K562 (cell line): ENCODE data around the gene WFDC2. TPM values are rescaled to one million over a fixed set of nuclear protein-coding genes. Genes with fewer than 3 reads are reported as not detected.

ENCODE experiments used
- ATAC-seq: fragments of 200-7000 bp; cut with Tn5 transposase; 3 replicates; pipeline ENCODE4 v1.9.1; 2020; ENCODE audit warnings: moderate library complexity
- BruUV-seq: library from RNA; stranded (reverse); fragments of 400-500 nt; replicated peaks from 2 replicates; lab custom pipeline; 2021; lab: Mats Ljungman, UMichigan
- CTCF ChIA-PET: fragments of 300-600 bp; formaldehyde crosslinking; extraction: SDS; loops from one replicate; lab custom pipeline; 2021; ENCODE audit warnings: low intra/inter-chr PET ratio; lab: Yijun Ruan, JAX
- POLR2A ChIA-PET: fragments of 300-600, 350-650 bp; sonication (Branson Sonifier 250); formaldehyde crosslinking; extraction: SDS; loops from one replicate; lab custom pipeline; 2021; ENCODE audit warnings: antibody characterized with exemption, inconsistent platforms; lab: Yijun Ruan, JAX
- DNase-seq, 4 experiments: peaks; one replicate each; pipeline versions ENCODE4 v3.0.0 to v3.0.0-alpha.2; 2011 to 2018; ENCODE audit warnings: low spot score in 3 of 4, mixed read lengths in 3 of 4; ENCODE audit errors: extremely low read depth in 1 of 4
- FAIRE-seq: peaks from 2 replicates; lab custom pipeline; 2011; peaks lifted over from hg19 to GRCh38; lab: Jason Lieb, UNC
- H2AFZ ChIP-seq: 2 replicates; pipeline ENCODE4 v1.6.0; 2011; ENCODE audit warnings: low read depth, low read length, control low read depth, inconsistent platforms
- H3K27ac ChIP-seq: fragments of 200-600 bp; 3 replicates; pipeline ENCODE4 v1.8.0; 2011; ENCODE audit warnings: low read depth, mild to moderate bottlenecking, control low read depth, inconsistent platforms, low read length, moderate library complexity, mixed read lengths; ENCODE audit errors: extremely low read depth
- H3K27me3 ChIP-seq, 2 experiments: fragments of 300-600 bp in 1 of 2; 2 replicates in 1 of 2; 3 replicates in 1 of 2; pipeline versions ENCODE4 v1.6.0 to v1.8.0; 2011; ENCODE audit warnings: inconsistent platforms in 2 of 2, low read length in 2 of 2, mild to moderate bottlenecking in 1 of 2, mixed read lengths in 1 of 2, moderate library complexity in 1 of 2; ENCODE audit not compliant: control insufficient read depth in 2 of 2, insufficient read depth in 2 of 2
- H3K36me3 ChIP-seq: fragments of 300-600 bp; 3 replicates; pipeline ENCODE4 v1.8.0; 2011; ENCODE audit warnings: mild to moderate bottlenecking, low read length, inconsistent platforms; ENCODE audit not compliant: control insufficient read depth, insufficient read depth
- H3K4me1 ChIP-seq, 2 experiments: fragments of 200-600 bp in 1 of 2; replicated peaks in 1 of 2; 2 replicates in 1 of 2; 3 replicates in 1 of 2; pipeline versions ENCODE4 v1.5.1 to v1.8.0; 2011; ENCODE audit warnings: inconsistent platforms in 2 of 2, low read length in 2 of 2, mild to moderate bottlenecking in 1 of 2, mixed read lengths in 1 of 2, moderate library complexity in 1 of 2; ENCODE audit not compliant: control insufficient read depth in 2 of 2, insufficient read depth in 2 of 2
- H3K4me2 ChIP-seq: 2 replicates; pipeline ENCODE4 v1.6.1; 2011; ENCODE audit warnings: low read length, control low read depth, inconsistent platforms, mixed read lengths; ENCODE audit not compliant: insufficient read depth
- H3K4me3 ChIP-seq: fragments of 200-600 bp; sonication (generic), shearing (Covaris generic); 2 replicates; pipeline ENCODE4 v1.5.1; 2016; ENCODE audit warnings: control low read depth, inconsistent platforms
- H3K79me2 ChIP-seq: fragments of 200-600 bp; 3 replicates; pipeline ENCODE4 v1.8.0; 2011; ENCODE audit warnings: low read length, inconsistent platforms; ENCODE audit not compliant: control insufficient read depth, insufficient read depth
- H3K9ac ChIP-seq, 2 experiments: 2 replicates each; pipeline versions ENCODE4 v1.6.0 to v1.6.1; 2011; ENCODE audit warnings: low read depth in 2 of 2, low read length in 2 of 2, control low read depth in 1 of 2, inconsistent platforms in 1 of 2, mild to moderate bottlenecking in 1 of 2, mixed read lengths in 1 of 2; ENCODE audit not compliant: insufficient read depth in 1 of 2
- H3K9me1 ChIP-seq: one replicate; pipeline ENCODE4 v1.6.0; 2011; ENCODE audit warnings: inconsistent platforms, mild to moderate bottlenecking, low read length, moderate library complexity; ENCODE audit not compliant: control insufficient read depth, insufficient read depth
- H3K9me3 ChIP-seq: replicated peaks from 2 replicates; pipeline ENCODE4 v1.5.1; 2011; ENCODE audit warnings: low read depth, low read length, inconsistent platforms; ENCODE audit not compliant: control insufficient read depth, insufficient read depth
- H4K20me1 ChIP-seq: replicated peaks from 2 replicates; pipeline ENCODE4 v1.6.1; 2011; ENCODE audit warnings: low read length, inconsistent platforms, mixed read lengths; ENCODE audit not compliant: control insufficient read depth, insufficient read depth
- ARNT ChIP-seq, 2 experiments: fragments of 450-650 bp; IDR thresholded peaks; 2 replicates each; pipeline ENCODE4 v1.6.1; 2016; ENCODE audit warnings: mild to moderate bottlenecking in 1 of 2
- ERF ChIP-seq: fragments of 450-650 bp; formaldehyde crosslinking; IDR thresholded peaks from 2 replicates; pipeline ENCODE4 v1.4.0; 2020; ENCODE audit warnings: mild to moderate bottlenecking, mixed read lengths
- EWSR1 ChIP-seq: fragments of 450-650 bp; IDR thresholded peaks from 2 replicates; pipeline ENCODE4 v1.6.1; 2018; ENCODE audit warnings: borderline replicate concordance, mild to moderate bottlenecking, low read depth, moderate library complexity; ENCODE audit not compliant: partially characterized antibody
- MXI1 ChIP-seq: IDR thresholded peaks from 2 replicates; pipeline ENCODE4 v1.6.1; 2011; ENCODE audit warnings: low read depth, mild to moderate bottlenecking, improper control_type of control experiment, low read length
- PCBP2 ChIP-seq: fragments of 200-400 bp; formaldehyde crosslinking; IDR thresholded peaks from 2 replicates; pipeline ENCODE4 v1.6.1; 2018; ENCODE audit warnings: low read length, low read depth, mild to moderate bottlenecking, moderate library complexity; ENCODE audit not compliant: poor library complexity, severe bottlenecking
- RCOR1 ChIP-seq, 2 experiments: IDR thresholded peaks; 2 replicates each; pipeline ENCODE4 v1.6.1; 2012; ENCODE audit warnings: low read depth in 2 of 2, low read length in 2 of 2, borderline replicate concordance in 1 of 2, improper control_type of control experiment in 1 of 2
- YY1 ChIP-seq, 3 experiments: IDR thresholded peaks; 2 replicates each; pipeline ENCODE4 v1.6.1; 2011; ENCODE audit warnings: low read length in 2 of 3, mild to moderate bottlenecking in 2 of 3, moderate library complexity in 2 of 3, borderline replicate concordance in 1 of 3, control low read depth in 1 of 3, low read depth in 1 of 3; ENCODE audit not compliant: insufficient read depth in 3 of 3, insufficient replicate concordance in 2 of 3, control insufficient read depth in 1 of 3, insufficient read length in 1 of 3; ENCODE audit errors: extremely low read depth in 1 of 3
- ZNF695 ChIP-seq: fragments of 450-650 bp; formaldehyde crosslinking; IDR thresholded peaks from 2 replicates; pipeline ENCODE4 v1.4.0; 2020; ENCODE audit warnings: mild to moderate bottlenecking, moderate library complexity
- ZSCAN29 ChIP-seq: fragments of 450-650 bp; IDR thresholded peaks from 2 replicates; pipeline ENCODE4 v1.6.1; 2017
- WGBS: fragments of 100-300 bp; shearing (Covaris generic); methylation state at CpG from one replicate; pipeline ENCODE4 v1.1.6; 2016; ENCODE audit warnings: low coverage, mixed read lengths; ENCODE audit not compliant: insufficient coverage; ENCODE audit errors: missing lambda C conversion rate; 5-methylcytosine and 5-hydroxymethylcytosine counted together
- in situ Hi-C: fragments of 300-500 bp; cut with MboI; formaldehyde crosslinking; loops from 4 replicates; pipeline ENCODE4 v1.15.0; 2018; ENCODE audit warnings: inconsistent platforms, mixed read lengths
- intact Hi-C: fragments of 100-400 bp; cut with micrococcal nuclease; formaldehyde crosslinking; loops from 2 replicates; pipeline ENCODE4 v1.14.2; 2022
- polyA plus RNA-seq, 8 experiments: library from polyadenylated mRNA; depleted of rRNA in 4 of 8; stranded (reverse) in 5 of 8; unstranded in 3 of 8; fragments of >200 nt; fragmentation: Nextera tagmentation in 2 of 8; fragmentation: Illumina TruSeq in 1 of 8; extraction: Ambion mirVana in 2 of 8; extraction: Trizol in 1 of 8; gene quantifications; 2 replicates each; pipeline versions ENCODE4 v1.2.1 to v1.2.3, GENCODE V29; 2011 to 2014; ENCODE audit warnings: inconsistent platforms in 1 of 8, missing spikeins in 1 of 8
- total RNA-seq, 7 experiments: library from RNA; depleted of rRNA in 6 of 7; stranded (reverse); fragments of >200 nt in 6 of 7; fragmentation: Illumina TruSeq in 2 of 7; extraction: Trizol in 2 of 7; gene quantifications; 2 replicates each; pipeline versions ENCODE4 v1.2.1 to v1.2.3, GENCODE V29; 2011 to 2021; ENCODE audit warnings: low replicate concordance in 1 of 7
- TF ChIP-seq, protein P1 (sequence below): fragments of 450-650 bp; IDR thresholded peaks from 2 replicates; pipeline ENCODE4 v1.6.1; 2018; ENCODE audit warnings: mild to moderate bottlenecking, low read depth; ENCODE audit not compliant: partially characterized antibody
- TF ChIP-seq, protein P2 (sequence below): fragments of 450-650 bp; formaldehyde crosslinking; IDR thresholded peaks from 2 replicates; pipeline ENCODE4 v1.4.0; 2020; ENCODE audit warnings: mild to moderate bottlenecking, moderate library complexity
- TF ChIP-seq, protein P3 (sequence below): fragments of 250-450 bp; sonication (Bioruptor Pico); IDR thresholded peaks from 2 replicates; pipeline ENCODE4 v1.8.0; 2022; ENCODE audit warnings: moderate library complexity, mild to moderate bottlenecking, inconsistent platforms

WFDC2 gene
- total and polyA plus RNA-seq, 9 of the 15 experiments (the other 6 are each of a cell fraction or from before 2014, with no cell fraction given), result not detected

DNA sequence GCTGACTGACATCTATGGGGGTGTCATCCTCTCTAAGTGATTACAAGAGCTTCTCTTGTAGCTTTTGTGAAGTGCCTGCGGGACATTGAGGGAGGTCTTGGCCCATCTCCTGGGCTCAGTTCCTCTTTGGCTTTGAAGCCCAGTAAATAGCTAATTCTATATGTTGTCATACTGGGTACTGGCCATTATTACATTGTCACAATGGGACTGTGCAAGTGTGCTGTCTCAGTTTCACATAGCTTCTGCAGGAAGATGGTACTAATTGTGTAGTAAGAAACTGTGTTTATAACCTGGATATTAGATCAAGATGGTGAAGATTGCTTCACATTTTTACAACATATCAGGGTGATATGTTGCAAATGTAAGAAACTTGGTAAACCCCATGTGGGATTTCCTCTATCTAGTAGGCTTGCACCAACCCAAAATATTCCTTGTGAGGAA, 26.0 kb downstream of the WFDC2 start:
- Histone ChIP-seq H2AFZ (no peak overlapping the region), H3K4me2 (no peak overlapping the region), H3K4me3 (no peak overlapping the region), H3K36me3 (no peaks in the 10 kb centered on the region), H3K27me3 (peaks cover 10 to 32% of the 10 kb centered on the region in 2 experiments; a peak in 4 of 5 replicates), H3K9me1 (no peaks in the 10 kb centered on the region), H4K20me1 (no peaks in the 10 kb centered on the region; the same call in 1 of the 2 replicates), H3K27ac (no peak overlapping the region), H3K9me3 (no peaks in the 10 kb centered on the region), H3K9ac (no peak overlapping the region), H3K4me1 (no peaks in the 10 kb centered on the region), H3K79me2 (no peaks in the 10 kb centered on the region)
- ATAC-seq, result no peak
- DNase-seq, result no peak
- ChIA-PET POLR2A (interaction anchor here (0.7 kb wide), 1 partner anchor 1206 kb away, joined by 3 read pairs; no protein-coding TSS in a partner anchor), CTCF (no interaction called here)
- in situ Hi-C loops (no loop called here), intact Hi-C loops (no loop called here)
- BruUV-seq, result no TSS peak
- 0% methylated on average over 1 of the region's 1 CpG for WGBS
- no peak for FAIRE-seq
- no peak for TF ChIP-seq RCOR1 (IDR thresholded peaks at IDR 0.05; ENCODE audit: borderline replicate concordance in 1 of 2, low read depth in 2 of 2, low read length in 2 of 2)

DNA sequence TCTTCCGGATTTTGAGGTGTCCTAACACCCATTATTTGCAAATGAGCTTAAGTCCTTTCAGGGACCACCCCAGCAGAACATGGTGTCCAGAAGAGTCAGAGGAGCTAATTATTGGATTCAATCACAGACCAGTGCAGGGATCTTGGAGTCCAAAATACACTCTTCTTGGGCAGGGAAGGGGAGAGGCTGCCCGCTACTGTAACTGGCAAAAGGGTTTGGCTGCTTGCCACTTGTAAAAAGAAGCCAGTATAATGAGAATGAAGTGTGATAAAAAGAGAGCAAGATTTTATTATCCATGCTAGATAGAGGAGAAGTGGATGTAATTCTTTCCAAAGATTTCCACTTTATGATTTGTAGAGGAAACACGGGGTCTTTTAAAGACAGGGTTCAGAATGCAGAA, 26.6 kb downstream of the WFDC2 start:
- DNase-seq (no peak), ATAC-seq (no peak), FAIRE-seq (no peak)
- H3K9me3 ChIP-seq, result no peaks in the 10 kb centered on the region
- no peak overlapping the region for H3K4me3 ChIP-seq
- intact Hi-C loops, result no loop called here
- no peak overlapping the region for H2AFZ ChIP-seq
- no peaks in the 10 kb centered on the region for H3K79me2 ChIP-seq
- no peaks in the 10 kb centered on the region for H3K36me3 ChIP-seq
- no peak overlapping the region for H3K27ac ChIP-seq
- peaks cover 12 to 32% of the 10 kb centered on the region in 2 experiments; a peak in 4 of 5 replicates for H3K27me3 ChIP-seq
- WGBS, result 3% methylated on average over 3 of the region's 3 CpGs
- no peaks in the 10 kb centered on the region for H3K9me1 ChIP-seq
- CTCF ChIA-PET, result no interaction called here
- POLR2A ChIA-PET, result no interaction called here
- in situ Hi-C loops, result no loop called here
- no peaks in the 10 kb centered on the region for H3K4me1 ChIP-seq
- no peak overlapping the region for H3K9ac ChIP-seq
- no TSS peak for BruUV-seq
- no peaks in the 10 kb centered on the region; the same call in 1 of the 2 replicates for H4K20me1 ChIP-seq
- no peak overlapping the region for H3K4me2 ChIP-seq
- TF ChIP-seq, protein P1, sequence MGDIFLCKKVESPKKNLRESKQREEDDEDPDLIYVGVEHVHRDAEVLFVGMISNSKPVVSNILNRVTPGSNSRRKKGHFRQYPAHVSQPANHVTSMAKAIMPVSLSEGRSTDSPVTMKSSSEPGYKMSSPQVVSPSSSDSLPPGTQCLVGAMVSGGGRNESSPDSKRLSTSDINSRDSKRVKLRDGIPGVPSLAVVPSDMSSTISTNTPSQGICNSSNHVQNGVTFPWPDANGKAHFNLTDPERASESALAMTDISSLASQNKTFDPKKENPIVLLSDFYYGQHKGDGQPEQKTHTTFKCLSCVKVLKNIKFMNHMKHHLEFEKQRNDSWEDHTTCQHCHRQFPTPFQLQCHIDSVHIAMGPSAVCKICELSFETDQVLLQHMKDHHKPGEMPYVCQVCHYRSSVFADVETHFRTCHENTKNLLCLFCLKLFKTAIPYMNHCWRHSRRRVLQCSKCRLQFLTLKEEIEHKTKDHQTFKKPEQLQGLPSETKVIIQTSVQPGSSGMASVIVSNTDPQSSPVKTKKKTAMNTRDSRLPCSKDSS, result no peak
- TF ChIP-seq ARNT (IDR thresholded peaks at IDR 0.05), result no peak
- no peak for TF ChIP-seq PCBP2
- no peak for TF ChIP-seq EWSR1
- TF ChIP-seq MXI1, result no peak
- no peak for TF ChIP-seq ERF (CRISPR knock-in tag)
- TF ChIP-seq, protein P2, sequence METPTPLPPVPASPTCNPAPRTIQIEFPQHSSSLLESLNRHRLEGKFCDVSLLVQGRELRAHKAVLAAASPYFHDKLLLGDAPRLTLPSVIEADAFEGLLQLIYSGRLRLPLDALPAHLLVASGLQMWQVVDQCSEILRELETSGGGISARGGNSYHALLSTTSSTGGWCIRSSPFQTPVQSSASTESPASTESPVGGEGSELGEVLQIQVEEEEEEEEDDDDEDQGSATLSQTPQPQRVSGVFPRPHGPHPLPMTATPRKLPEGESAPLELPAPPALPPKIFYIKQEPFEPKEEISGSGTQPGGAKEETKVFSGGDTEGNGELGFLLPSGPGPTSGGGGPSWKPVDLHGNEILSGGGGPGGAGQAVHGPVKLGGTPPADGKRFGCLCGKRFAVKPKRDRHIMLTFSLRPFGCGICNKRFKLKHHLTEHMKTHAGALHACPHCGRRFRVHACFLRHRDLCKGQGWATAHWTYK, result no peak
- no peak for TF ChIP-seq ZSCAN29
- TF ChIP-seq, protein P3, sequence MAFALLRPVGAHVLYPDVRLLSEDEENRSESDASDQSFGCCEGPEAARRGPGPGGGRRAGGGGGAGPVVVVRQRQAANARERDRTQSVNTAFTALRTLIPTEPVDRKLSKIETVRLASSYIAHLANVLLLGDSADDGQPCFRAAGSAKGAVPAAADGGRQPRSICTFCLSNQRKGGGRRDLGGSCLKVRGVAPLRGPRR (CRISPR knock-in tag), result no peak
- no peak for TF ChIP-seq YY1 (IDR thresholded peaks at IDR 0.05; ENCODE audit: borderline replicate concordance in 1 of 3, control insufficient read depth in 1 of 3, extremely low read depth in 1 of 3, insufficient read depth in 3 of 3, insufficient read length in 1 of 3, insufficient replicate concordance in 2 of 3, low read depth in 1 of 3, low read length in 2 of 3)
- TF ChIP-seq ZNF695, result no peak
